ENCODE results near the gene MACROD2. TPM values are rescaled to one million over a fixed set of nuclear protein-coding genes. Genes with fewer than 3 reads are reported as not detected.

The MACROD2 gene
- total RNA-seq, 4 donors from 2014 or later, result 4.6 to 33.0 (median 8.3) TPM

- TF ChIP-seq CTCF (IDR thresholded peaks at IDR 0.05) (no peak), POLR2AphosphoS5 (IDR thresholded peaks at IDR 0.05) (no peak)
- intact Hi-C loops (cut with DNase I; ENCODE audit: low total_unique reads), result no loop called here
- peak overlapping the region in 1 of 4 donors; percentile 54 for H3K27ac ChIP-seq
- 87 to 91% methylated on average over 4 of the region's 4 CpGs for WGBS, 2 donors (ENCODE audit: low coverage in 1 of 2)
- H3K9me3 ChIP-seq, result no peaks in the 10 kb centered on the region
- in situ Hi-C loops (cut with MboI; ENCODE audit: low pct_ligation_motif_present in 1 of 4, low pct_unique_long_range_greater_than_20kb in 1 of 4, low sequenced_read_pairs in 3 of 4), result no loop called here
- no peak for DNase-seq
- no peak overlapping the region for H3K4me3 ChIP-seq
- H3K36me3 ChIP-seq, result no peaks in the 10 kb centered on the region
- H3K27me3 ChIP-seq, result no peaks in the 10 kb centered on the region
- H3K4me1 ChIP-seq, result peaks cover 0 to 27% (median 12%) of the 10 kb centered on the region in 4 donors
These were observed 706.0 kb downstream of the MACROD2 start for GRCh38 chr20:14701326-14701725.

DNA sequence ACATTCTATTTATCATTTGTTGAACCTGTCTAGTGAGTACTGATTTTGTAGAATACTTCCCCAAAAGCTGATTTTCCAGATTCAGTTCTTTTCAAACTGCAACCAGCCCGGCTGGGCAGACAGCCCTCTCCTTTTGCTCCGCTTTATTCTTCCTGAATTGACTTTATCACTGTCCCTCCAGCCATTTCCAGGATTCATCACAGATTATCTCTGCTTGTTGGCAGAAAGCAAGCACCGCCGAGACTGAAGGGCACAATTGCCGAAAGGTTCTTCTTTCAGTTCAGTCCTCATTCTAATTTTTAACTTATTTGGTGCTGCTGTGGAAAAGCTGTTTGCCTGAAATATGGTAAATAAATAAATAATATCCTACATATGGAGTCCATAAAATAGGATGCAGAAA, 711.2 kb downstream of the MACROD2 start:
- H3K4me1 ChIP-seq, result peaks cover 0 to 34% (median 16%) of the 10 kb centered on the region in 4 donors
- TF ChIP-seq POLR2A (IDR thresholded peaks at IDR 0.05), result no peak
- TF ChIP-seq EP300 (IDR thresholded peaks at IDR 0.05; ENCODE audit: low read depth), result no peak
- no peak for TF ChIP-seq POLR2AphosphoS5 (IDR thresholded peaks at IDR 0.05)
- TF ChIP-seq CTCF (IDR thresholded peaks at IDR 0.05), result no peak
- no peaks in the 10 kb centered on the region for H3K27me3 ChIP-seq
- 61 to 84% methylated on average over 2 to 5 of the region's 5 CpGs for WGBS, 2 donors (ENCODE audit: low coverage in 1 of 2)
- no peak for DNase-seq
- no peak overlapping the region for H3K4me3 ChIP-seq
- in situ Hi-C loops (cut with MboI; ENCODE audit: low pct_ligation_motif_present in 1 of 4, low pct_unique_long_range_greater_than_20kb in 1 of 4, low sequenced_read_pairs in 3 of 4) (no loop called here), intact Hi-C loops (cut with DNase I; ENCODE audit: low total_unique reads) (no loop called here)
- H3K27ac ChIP-seq, result no peak overlapping the region
- no peaks in the 10 kb centered on the region for H3K9me3 ChIP-seq
- H3K36me3 ChIP-seq, result no peaks in the 10 kb centered on the region

GRCh38 chr20:14707026-14707680, 711.8 kb downstream of the MACROD2 start:
- Histone ChIP-seq H3K9me3 (no peaks in the 10 kb centered on the region), H3K4me1 (peaks cover 0 to 40% (median 16%) of the 10 kb centered on the region in 4 donors), H3K27me3 (no peaks in the 10 kb centered on the region), H3K36me3 (no peaks in the 10 kb centered on the region), H3K27ac (peak overlapping the region in 1 of 4 donors; percentile 53), H3K4me3 (no peak overlapping the region)
- WGBS, 2 donors (ENCODE audit: low coverage in 1 of 2), result 82 to 84% methylated on average over 6 to 10 of the region's 10 CpGs
- intact Hi-C loops (cut with DNase I; ENCODE audit: low total_unique reads) (no loop called here), in situ Hi-C loops (cut with MboI; ENCODE audit: low pct_ligation_motif_present in 1 of 4, low pct_unique_long_range_greater_than_20kb in 1 of 4, low sequenced_read_pairs in 3 of 4) (no loop called here)
- no peak for TF ChIP-seq POLR2AphosphoS5 (IDR thresholded peaks at IDR 0.05)
- no peak for TF ChIP-seq POLR2A (IDR thresholded peaks at IDR 0.05)
- no peak for TF ChIP-seq CTCF (IDR thresholded peaks at IDR 0.05)
- TF ChIP-seq EP300 (IDR thresholded peaks at IDR 0.05; ENCODE audit: low read depth), result no peak
- DNase-seq, result no peak

DNA sequence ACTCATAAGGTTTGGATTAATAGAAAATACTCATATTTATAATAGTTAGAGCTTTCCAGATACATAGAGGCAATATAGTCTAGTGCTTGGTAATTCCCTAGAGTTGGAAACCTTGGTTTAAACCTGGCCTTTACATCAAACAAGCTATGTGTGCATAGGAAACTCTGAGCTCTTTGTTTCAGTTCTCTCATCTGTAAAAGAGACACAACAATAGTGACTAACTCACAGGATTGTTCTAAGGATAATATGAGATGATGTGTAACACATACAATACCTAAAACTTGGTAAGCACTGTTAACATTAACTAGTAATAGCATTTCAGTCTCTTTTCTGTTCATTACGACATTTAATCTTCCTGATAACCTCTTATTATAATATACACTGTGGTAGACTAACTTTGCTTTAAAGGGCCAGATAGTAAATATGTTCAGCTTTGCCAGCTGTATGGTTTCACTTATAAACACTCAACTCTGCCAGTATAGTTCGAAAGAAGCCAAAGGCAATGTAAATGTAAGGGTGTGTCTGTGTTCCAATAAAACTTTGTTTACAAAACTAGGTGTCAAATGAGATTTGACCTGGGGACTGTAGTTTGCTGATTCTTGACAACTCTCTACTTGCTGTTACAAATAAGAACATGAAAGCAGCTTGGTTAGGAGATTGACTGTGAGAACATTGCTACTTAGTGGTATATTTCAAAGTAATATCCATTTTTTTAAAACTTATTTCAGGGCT, 712.7 kb downstream of the MACROD2 start:
- no peak for TF ChIP-seq POLR2A (IDR thresholded peaks at IDR 0.05)
- no peak for TF ChIP-seq CTCF (IDR thresholded peaks at IDR 0.05)
- TF ChIP-seq EP300 (IDR thresholded peaks at IDR 0.05; ENCODE audit: low read depth), result no peak
- TF ChIP-seq POLR2AphosphoS5 (IDR thresholded peaks at IDR 0.05), result peak in 1 of 3 donors; percentile 23
- no peak for DNase-seq
- Histone ChIP-seq H3K9me3 (no peaks in the 10 kb centered on the region), H3K4me3 (no peak overlapping the region), H3K27me3 (no peaks in the 10 kb centered on the region), H3K36me3 (no peaks in the 10 kb centered on the region), H3K27ac (peak overlapping the region; percentile 47 to 61 (median 52)), H3K4me1 (peaks cover 0 to 48% (median 16%) of the 10 kb centered on the region in 4 donors)
- WGBS, 2 donors (ENCODE audit: low coverage in 1 of 2), result 28 to 39% methylated on average over 2 of the region's 2 CpGs
- in situ Hi-C loops (cut with MboI; ENCODE audit: low pct_ligation_motif_present in 1 of 4, low pct_unique_long_range_greater_than_20kb in 1 of 4, low sequenced_read_pairs in 3 of 4) (no loop called here), intact Hi-C loops (cut with DNase I; ENCODE audit: low total_unique reads) (no loop called here)
